Activated CD4-positive, CD25-positive, alpha-beta regulatory T cell treated with anti-CD3 and anti-CD28 coated beads, Interleukin-2, amount 50 U/mL, for 24 hours (primary cell): Measurements from ENCODE around the gene GPX7.
"Not testable (repeated sequence)": the region's sequence is repeated elsewhere in the genome, so short reads cannot be mapped to it uniquely, and the experiment has no call there.

Experiments used
- ATAC-seq, 2 donors: fragments of 150-1000 bp; cut with Tn5 transposase; one replicate each; pipeline ENCODE4 v1.10.0; 2021; ENCODE audit warnings: mild to moderate bottlenecking in 1 of 2, moderate library complexity in 1 of 2

Gene GPX7

GRCh38 chr1:52601991-52602855 is at the start of gene GPX7:
Gene GPX7 (plus strand): TSS chr1:52602371. CDS start chr1:52602410, 39 bp downstream.
- peak; percentile 53 to 67 for ATAC-seq

- peak; percentile 55 to 59 for ATAC-seq
These were observed 49.4 kb upstream of the GPX7 start, which contains the start of gene TUT4 for GRCh38 chr1:52552505-52553361. Gene TUT4 (minus strand): TSS chr1:52553092. CDS start chr1:52526280, 26,812 bp downstream.

- ATAC-seq: peak; percentile 76 to 83
These were observed 48.6 kb upstream of the GPX7 start for GRCh38 chr1:52553362-52554266.

GRCh38 chr1:52554267-52554640 is 47.9 kb upstream of the GPX7 start:
- ATAC-seq: no peak

GRCh38 chr1:52554756-52555155 is 47.4 kb upstream of the GPX7 start:
- no peak for ATAC-seq

GRCh38 chr1:52556641-52557360 is 45.4 kb upstream of the GPX7 start:
- ATAC-seq: no peak

GRCh38 chr1:52558941-52559340 is 43.2 kb upstream of the GPX7 start:
- no peak for ATAC-seq

GRCh38 chr1:52559875-52560274 is 42.3 kb upstream of the GPX7 start:
- ATAC-seq: no peak

GRCh38 chr1:52562766-52563165 is 39.4 kb upstream of the GPX7 start:
- no peak for ATAC-seq

- ATAC-seq: no peak
These were observed 34.2 kb upstream of the GPX7 start for GRCh38 chr1:52567943-52568342.

GRCh38 chr1:52569449-52570210 is 32.5 kb upstream of the GPX7 start:
- no peak for ATAC-seq

GRCh38 chr1:52571783-52572182 is 30.4 kb upstream of the GPX7 start:
- no peak for ATAC-seq

GRCh38 chr1:52572387-52572786 is 29.8 kb upstream of the GPX7 start:
- no peak for ATAC-seq

- ATAC-seq: no peak
These were observed 27.6 kb upstream of the GPX7 start for GRCh38 chr1:52574594-52574993.

GRCh38 chr1:52576074-52576473 is 26.1 kb upstream of the GPX7 start:
- ATAC-seq: no peak

- ATAC-seq: not testable (repeated sequence)
These were observed 24.1 kb upstream of the GPX7 start for GRCh38 chr1:52578066-52578465.

- ATAC-seq: no peak
These were observed 22.8 kb upstream of the GPX7 start for GRCh38 chr1:52579415-52579814.

- ATAC-seq: no peak
These were observed 21.9 kb upstream of the GPX7 start for GRCh38 chr1:52580283-52580682.

GRCh38 chr1:52582116-52582696 is 20.0 kb upstream of the GPX7 start:
- ATAC-seq: no peak

GRCh38 chr1:52585474-52585873 is 16.7 kb upstream of the GPX7 start:
- no peak for ATAC-seq

GRCh38 chr1:52588027-52588426 is 14.1 kb upstream of the GPX7 start:
- ATAC-seq: no peak
